CD4-positive, CD25-positive, alpha-beta regulatory T cell (primary cell): Measurements from ENCODE around the gene ERFL. TPM values are rescaled to one million over a fixed set of nuclear protein-coding genes. Genes with fewer than 3 reads are reported as not detected.

Experiments used
- ATAC-seq, 2 donors: fragments of 150-1000 bp; cut with Tn5 transposase; one replicate each; pipeline ENCODE4 v1.10.0; 2021; ENCODE audit warnings: low read depth in 2 of 2, moderate number of reproducible peaks in 2 of 2, moderate library complexity in 1 of 2
- DNase-seq, 3 donors: peaks; one replicate each; pipeline versions ENCODE4 v3.0.0 to v3.0.0-alpha.2; 2012 to 2022; ENCODE audit warnings: mixed read lengths in 1 of 3
- H3K27ac ChIP-seq: one replicate; pipeline ENCODE4 v1.7.0; 2013; ENCODE audit warnings: mild to moderate bottlenecking, low read length; ENCODE audit not compliant: insufficient read depth, poor library complexity, severe bottlenecking
- H3K27me3 ChIP-seq: one replicate; pipeline ENCODE4 v1.7.0; 2013; ENCODE audit warnings: low read length; ENCODE audit not compliant: control insufficient read depth, insufficient read depth
- H3K36me3 ChIP-seq: one replicate; pipeline ENCODE4 v1.7.0; 2013; ENCODE audit warnings: mild to moderate bottlenecking, low read length, moderate library complexity; ENCODE audit not compliant: control insufficient read depth, insufficient read depth
- H3K4me1 ChIP-seq: 2 replicates; pipeline ENCODE4 v1.7.0; 2013; ENCODE audit warnings: mild to moderate bottlenecking, low read length; ENCODE audit not compliant: insufficient read depth, control insufficient read depth, poor library complexity, severe bottlenecking
- H3K4me3 ChIP-seq: one replicate; pipeline ENCODE4 v1.7.0; 2013; ENCODE audit warnings: low read depth, mild to moderate bottlenecking, low read length, moderate library complexity
- H3K9me3 ChIP-seq, 2 experiments: 1 replicate in 1 of 2; 2 replicates in 1 of 2; pipeline ENCODE4 v1.7.0; 2013; ENCODE audit warnings: low read length in 2 of 2, mild to moderate bottlenecking in 1 of 2, moderate library complexity in 1 of 2; ENCODE audit not compliant: control insufficient read depth in 2 of 2
- H3K27ac Mint-ChIP-seq, 3 donors: one replicate each; pipeline ENCODE4 v1.8.0; 2020 to 2022; ENCODE audit warnings: mild to moderate bottlenecking in 3 of 3, mixed read lengths in 3 of 3, moderate library complexity in 2 of 3
- H3K27me3 Mint-ChIP-seq: one replicate; pipeline ENCODE4 v1.8.0; 2022; ENCODE audit warnings: mild to moderate bottlenecking, mixed read lengths
- H3K36me3 Mint-ChIP-seq: one replicate; pipeline ENCODE4 v1.8.0; 2020; ENCODE audit warnings: mixed read lengths
- H3K4me1 Mint-ChIP-seq, 4 donors: one replicate each; pipeline ENCODE4 v1.8.0; 2020 to 2022; ENCODE audit warnings: mixed read lengths in 4 of 4, mild to moderate bottlenecking in 1 of 4
- H3K4me3 Mint-ChIP-seq, 4 donors: one replicate each; pipeline ENCODE4 v1.8.0; 2020 to 2022; ENCODE audit warnings: mild to moderate bottlenecking in 4 of 4, mixed read lengths in 4 of 4, moderate library complexity in 3 of 4
- H3K9me3 Mint-ChIP-seq, 7 donors: one replicate each; pipeline ENCODE4 v1.8.0; 2020 to 2022; ENCODE audit warnings: mixed read lengths in 7 of 7, mild to moderate bottlenecking in 3 of 7, moderate library complexity in 2 of 7
- polyA plus RNA-seq, 4 donors: library from polyadenylated mRNA; unstranded; fragments of 300-500 nt; fragmentation: Illumina TruSeq; gene quantifications; one replicate each; pipeline ENCODE4 v1.2.3, GENCODE V29; 2021
- total RNA-seq: library from RNA; stranded (reverse); gene quantifications from one replicate; pipeline ENCODE4 v1.2.3, GENCODE V29; 2022

Gene ERFL
- total and polyA plus RNA-seq, 5 donors from 2014 or later: 4.7 TPM; not detected in 4

GRCh38 chr19:41933693-41934426, 5.6 kb upstream of the ERFL start:
- peaks cover 0 to 66% (median 36%) of the 10 kb centered on the region in 4 donors for H3K4me1 Mint-ChIP-seq
- H3K9me3 Mint-ChIP-seq: peaks cover 0 to 3% (median 0%) of the 10 kb centered on the region in 7 donors
- H3K27ac Mint-ChIP-seq: peak overlapping the region; percentile 76 to 90 (median 86)
- Histone ChIP-seq H3K4me1 (peaks cover 31% of the 10 kb centered on the region), H3K27ac (no peak overlapping the region), H3K36me3 (no peaks in the 10 kb centered on the region), H3K4me3 (no peak overlapping the region), H3K9me3 (no peaks in the 10 kb centered on the region), H3K27me3 (peaks cover 4% of the 10 kb centered on the region)
- H3K4me3 Mint-ChIP-seq: peak overlapping the region in 3 of 4 donors; percentile 15 to 29 (median 16)
- peaks cover 30% of the 10 kb centered on the region for H3K27me3 Mint-ChIP-seq
- no peak for DNase-seq
- H3K36me3 Mint-ChIP-seq: no peaks in the 10 kb centered on the region
- no peak for ATAC-seq

- no peaks in the 10 kb centered on the region for H3K36me3 ChIP-seq
- no peak overlapping the region for H3K4me3 ChIP-seq
- H3K4me1 Mint-ChIP-seq: peaks cover 0 to 70% (median 38%) of the 10 kb centered on the region in 4 donors
- peaks cover 4% of the 10 kb centered on the region for H3K27me3 ChIP-seq
- ATAC-seq (no peak), DNase-seq (no peak)
- peaks cover 29% of the 10 kb centered on the region for H3K27me3 Mint-ChIP-seq
- peak overlapping the region; percentile 27 to 90 (median 86) for H3K27ac Mint-ChIP-seq
- peaks cover 0 to 4% (median 0%) of the 10 kb centered on the region in 7 donors for H3K9me3 Mint-ChIP-seq
- H3K27ac ChIP-seq: no peak overlapping the region
- H3K36me3 Mint-ChIP-seq: no peaks in the 10 kb centered on the region
- H3K4me1 ChIP-seq: peaks cover 42% of the 10 kb centered on the region
- no peaks in the 10 kb centered on the region for H3K9me3 ChIP-seq
- H3K4me3 Mint-ChIP-seq: no peak overlapping the region
Measured at GRCh38 chr19:41932720-41933332, 4.6 kb upstream of the ERFL start.

GRCh38 chr19:41932259-41932719, 4.0 kb upstream of the ERFL start:
- ATAC-seq: no peak
- H3K27me3 Mint-ChIP-seq: peaks cover 24% of the 10 kb centered on the region

GRCh38 chr19:41930926-41931592, 2.8 kb upstream of the ERFL start:
- Histone ChIP-seq H3K9me3 (no peaks in the 10 kb centered on the region), H3K27ac (no peak overlapping the region), H3K4me1 (peaks cover 45% of the 10 kb centered on the region), H3K4me3 (no peak overlapping the region), H3K27me3 (peaks cover 4% of the 10 kb centered on the region), H3K36me3 (no peaks in the 10 kb centered on the region)
- H3K36me3 Mint-ChIP-seq: no peaks in the 10 kb centered on the region
- ATAC-seq (no peak), DNase-seq (no peak)
- H3K27me3 Mint-ChIP-seq: peaks cover 17% of the 10 kb centered on the region
- peaks cover 0 to 4% (median 0%) of the 10 kb centered on the region in 7 donors for H3K9me3 Mint-ChIP-seq
- peak overlapping the region in 2 of 4 donors; percentile 65 to 83 for H3K4me3 Mint-ChIP-seq
- H3K4me1 Mint-ChIP-seq: peaks cover 0 to 58% (median 28%) of the 10 kb centered on the region in 4 donors
- H3K27ac Mint-ChIP-seq: peak overlapping the region; percentile 41 to 92 (median 64)

More at GRCh38 chr19:41932259-41932719, 4.0 kb upstream of the ERFL start:
- Mint-ChIP-seq H3K4me3 (no peak overlapping the region), H3K36me3 (no peaks in the 10 kb centered on the region), H3K9me3 (peaks cover 0 to 4% (median 0%) of the 10 kb centered on the region in 7 donors), H3K4me1 (peaks cover 0 to 66% (median 35%) of the 10 kb centered on the region in 4 donors), H3K27ac (peak overlapping the region in 2 of 3 donors; percentile 69 to 74)
- Histone ChIP-seq H3K4me3 (no peak overlapping the region), H3K9me3 (no peaks in the 10 kb centered on the region), H3K36me3 (no peaks in the 10 kb centered on the region), H3K27me3 (peaks cover 4% of the 10 kb centered on the region), H3K27ac (no peak overlapping the region), H3K4me1 (peaks cover 47% of the 10 kb centered on the region)
- DNase-seq: no peak

- Histone ChIP-seq H3K9me3 (no peaks in the 10 kb centered on the region), H3K27me3 (peaks cover 4% of the 10 kb centered on the region), H3K4me1 (peaks cover 38% of the 10 kb centered on the region), H3K27ac (no peak overlapping the region), H3K4me3 (no peak overlapping the region), H3K36me3 (no peaks in the 10 kb centered on the region)
- H3K27me3 Mint-ChIP-seq: peaks cover 15% of the 10 kb centered on the region
- no peak for ATAC-seq
- H3K36me3 Mint-ChIP-seq: no peaks in the 10 kb centered on the region
- peaks cover 0 to 56% (median 28%) of the 10 kb centered on the region in 4 donors for H3K4me1 Mint-ChIP-seq
- DNase-seq: no peak
- peaks cover 0 to 4% (median 0%) of the 10 kb centered on the region in 7 donors for H3K9me3 Mint-ChIP-seq
- peak overlapping the region; percentile 65 to 97 (median 84) for H3K4me3 Mint-ChIP-seq
- peak overlapping the region in 2 of 3 donors; percentile 41 to 92 for H3K27ac Mint-ChIP-seq
Measured at GRCh38 chr19:41930322-41930722, 2.1 kb upstream of the ERFL start.

- peaks cover 32% of the 10 kb centered on the region for H3K4me1 ChIP-seq
- Mint-ChIP-seq H3K4me3 (peak overlapping the region; percentile 65 to 97 (median 90)), H3K9me3 (peaks cover 0 to 2% (median 0%) of the 10 kb centered on the region in 7 donors), H3K36me3 (no peaks in the 10 kb centered on the region), H3K27ac (peak overlapping the region; percentile 39 to 92 (median 90)), H3K27me3 (peaks cover 7% of the 10 kb centered on the region), H3K4me1 (peaks cover 0 to 49% (median 24%) of the 10 kb centered on the region in 4 donors)
- DNase-seq: no peak
- no peaks in the 10 kb centered on the region for H3K36me3 ChIP-seq
- no peak for ATAC-seq
- peak overlapping the region; percentile 49 for H3K27ac ChIP-seq
- no peak overlapping the region for H3K4me3 ChIP-seq
- H3K9me3 ChIP-seq: no peaks in the 10 kb centered on the region
- peaks cover 4% of the 10 kb centered on the region for H3K27me3 ChIP-seq
Measured at GRCh38 chr19:41929536-41930071, 1.4 kb upstream of the ERFL start.
